ENCODE measurements around the gene PIP5K1B.

Gene PIP5K1B

DNA sequence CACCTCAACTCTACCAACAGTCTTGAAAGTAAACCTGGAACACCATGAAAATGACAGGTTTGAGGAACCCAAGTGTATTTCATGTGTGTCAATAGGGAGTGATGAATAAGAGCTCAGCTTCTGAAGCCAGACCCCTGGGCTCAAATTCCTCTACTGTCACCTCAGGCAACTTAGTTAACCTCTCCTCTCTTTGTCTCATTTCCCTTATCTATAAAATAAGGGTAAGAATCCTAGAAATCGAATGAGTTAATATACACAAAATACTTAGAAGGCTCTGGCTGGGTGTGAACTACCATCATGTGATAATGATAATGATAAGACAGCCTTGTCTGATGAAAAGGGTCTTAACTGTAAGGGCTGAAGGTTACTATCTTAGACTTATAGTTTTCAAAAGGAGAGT, 66.3 kb downstream of the PIP5K1B start:
- no peak for DNase-seq (ENCODE audit: low read depth in 2 of 2)

- no peak for DNase-seq (ENCODE audit: low read depth in 2 of 2)
Measured at GRCh38 chr9:68775003-68775730, 70.1 kb downstream of the PIP5K1B start.

DNA sequence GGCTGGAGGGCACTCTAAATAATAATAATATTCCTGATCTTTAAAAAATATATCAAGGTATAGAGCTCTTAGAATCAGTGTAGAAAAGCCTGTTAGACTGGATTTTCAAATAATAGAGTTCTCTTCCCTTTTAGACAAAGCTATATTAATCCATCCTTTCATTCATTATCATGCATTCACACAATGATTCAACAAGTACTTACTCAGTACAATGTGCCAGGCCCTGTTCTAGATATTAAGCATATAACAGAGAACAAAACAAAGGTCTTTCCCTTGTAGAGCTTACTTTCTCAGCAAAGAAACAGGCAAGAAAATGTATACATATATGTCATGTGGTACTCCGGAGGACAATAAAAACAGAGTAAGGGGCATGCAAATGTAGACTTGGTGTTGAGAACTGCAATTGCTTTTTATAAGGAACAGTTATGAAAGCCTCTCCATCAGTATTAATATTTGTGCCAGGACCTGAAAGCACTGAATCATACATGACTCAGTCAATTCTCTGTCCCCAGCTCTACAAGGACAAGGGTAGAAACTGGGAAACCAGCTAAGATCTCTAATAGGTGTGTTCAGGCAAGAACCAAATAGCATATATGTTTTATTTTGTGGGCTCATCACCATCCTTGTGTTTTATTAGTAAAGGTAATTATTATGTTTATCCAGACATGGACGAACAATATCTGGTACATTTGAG, 72.2 kb downstream of the PIP5K1B start:
- no peak for DNase-seq (ENCODE audit: low read depth in 2 of 2)

DNA sequence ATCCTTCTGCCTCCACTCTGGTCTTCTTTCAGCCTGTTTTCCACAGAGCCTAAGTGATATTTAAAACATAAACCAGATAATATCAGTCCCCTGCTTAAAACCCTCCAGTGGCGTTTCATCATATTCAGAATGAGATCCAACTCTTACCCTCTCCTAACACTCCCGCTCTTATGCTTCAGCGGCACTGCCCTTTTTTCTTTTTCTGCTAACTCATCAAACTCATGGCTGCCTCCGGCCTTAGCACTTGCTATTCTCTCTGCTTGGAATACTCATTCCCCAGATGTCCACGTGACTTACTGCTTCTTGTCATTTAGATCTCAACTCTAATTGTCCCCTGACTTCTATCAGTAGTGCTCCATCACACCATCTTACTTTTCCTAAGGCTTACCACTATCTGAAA, 73.6 kb downstream of the PIP5K1B start:
- no peak for DNase-seq (ENCODE audit: low read depth in 2 of 2)

DNA sequence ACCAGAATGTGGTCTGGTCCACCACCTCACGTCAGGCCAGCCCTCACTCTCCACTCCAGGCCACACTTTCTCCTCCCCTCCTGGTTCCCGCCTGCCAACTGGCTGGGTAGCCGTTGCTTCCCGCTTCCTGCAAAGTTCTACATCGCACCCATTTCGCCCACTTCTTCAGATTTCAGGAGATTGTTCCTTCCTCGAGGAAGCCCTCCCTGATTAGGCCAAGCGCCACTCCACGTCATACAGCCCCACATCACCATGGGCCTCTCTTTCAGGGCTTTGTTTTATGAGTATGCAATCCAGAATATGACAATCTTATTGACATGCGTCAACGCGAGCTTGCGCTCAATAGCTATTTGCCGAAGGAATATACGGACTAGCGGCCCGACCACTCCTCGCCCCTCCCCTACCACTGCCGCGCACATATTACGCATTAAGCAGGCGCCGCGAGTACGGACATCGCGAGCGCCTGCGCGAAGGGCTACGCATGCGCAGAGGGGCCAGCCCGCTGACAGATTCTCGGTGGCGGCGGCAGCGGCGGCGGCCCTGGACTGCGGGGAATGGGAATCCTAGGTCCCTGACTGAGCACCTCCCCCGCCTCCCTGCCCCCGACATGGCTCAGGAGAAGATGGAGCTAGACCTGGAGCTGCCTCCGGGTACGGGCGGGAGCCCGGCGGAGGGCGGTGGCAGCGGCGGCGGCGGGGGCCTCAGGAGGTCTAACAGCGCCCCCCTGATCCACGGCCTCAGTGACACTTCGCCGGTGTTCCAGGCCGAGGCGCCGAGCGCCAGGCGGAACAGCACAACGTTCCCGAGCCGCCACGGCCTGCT, 74.7 kb downstream of the PIP5K1B start:
- DNase-seq (ENCODE audit: low read depth in 2 of 2) = peak; percentile 89 to 92

DNA sequence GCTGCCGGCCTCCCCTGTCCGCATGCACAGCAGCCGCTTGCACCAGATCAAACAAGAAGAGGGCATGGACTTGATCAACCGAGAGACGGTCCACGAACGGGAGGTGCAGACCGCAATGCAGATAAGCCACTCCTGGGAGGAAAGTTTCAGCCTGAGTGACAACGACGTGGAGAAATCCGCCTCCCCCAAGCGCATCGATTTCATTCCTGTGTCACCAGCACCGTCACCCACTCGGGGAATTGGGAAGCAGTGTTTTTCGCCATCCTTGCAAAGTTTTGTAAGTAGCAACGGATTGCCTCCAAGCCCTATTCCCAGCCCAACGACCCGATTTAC, 75.3 kb downstream of the PIP5K1B start:
- no peak for DNase-seq (ENCODE audit: low read depth in 2 of 2)

DNA sequence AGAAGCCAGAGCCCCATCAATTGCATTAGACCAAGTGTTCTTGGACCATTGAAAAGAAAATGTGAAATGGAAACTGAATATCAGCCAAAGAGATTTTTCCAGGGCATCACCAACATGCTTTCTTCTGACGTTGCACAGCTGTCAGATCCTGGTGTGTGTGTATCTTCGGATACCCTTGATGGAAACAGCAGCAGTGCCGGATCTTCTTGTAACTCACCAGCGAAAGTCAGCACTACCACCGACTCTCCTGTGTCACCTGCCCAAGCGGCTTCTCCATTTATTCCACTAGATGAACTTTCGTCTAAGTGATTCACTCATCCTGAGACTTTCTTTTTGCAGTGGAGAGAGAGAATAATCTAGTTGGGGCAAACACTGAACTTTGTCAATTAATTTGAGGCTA, 75.7 kb downstream of the PIP5K1B start:
- no peak for DNase-seq (ENCODE audit: low read depth in 2 of 2)

DNA sequence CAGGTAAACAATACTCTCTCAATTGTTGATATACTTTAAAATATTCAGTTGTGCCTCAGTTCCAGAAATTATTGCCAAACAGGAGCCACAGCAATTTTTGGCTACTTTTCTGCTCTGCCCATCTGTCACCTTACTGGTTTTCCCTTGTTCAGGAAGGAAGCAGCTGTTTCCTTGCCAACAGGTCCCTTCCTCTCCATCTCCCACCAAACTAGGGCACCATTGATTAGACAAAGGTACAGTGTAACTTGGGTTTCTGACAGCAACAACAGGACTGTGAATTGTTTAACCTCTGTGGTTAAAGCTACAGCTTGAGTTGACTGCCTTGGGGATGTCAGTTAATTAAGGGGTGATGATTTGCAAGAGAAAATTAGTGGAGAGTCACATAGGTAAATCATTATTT, 76.9 kb downstream of the PIP5K1B start:
- DNase-seq (ENCODE audit: low read depth in 2 of 2) = no peak

GRCh38 chr9:68782546-68782945, 77.5 kb downstream of the PIP5K1B start:
- DNase-seq (ENCODE audit: low read depth in 2 of 2) = no peak

- DNase-seq (ENCODE audit: low read depth in 2 of 2) = no peak
Measured at GRCh38 chr9:68785965-68786364, 80.9 kb downstream of the PIP5K1B start.

DNA sequence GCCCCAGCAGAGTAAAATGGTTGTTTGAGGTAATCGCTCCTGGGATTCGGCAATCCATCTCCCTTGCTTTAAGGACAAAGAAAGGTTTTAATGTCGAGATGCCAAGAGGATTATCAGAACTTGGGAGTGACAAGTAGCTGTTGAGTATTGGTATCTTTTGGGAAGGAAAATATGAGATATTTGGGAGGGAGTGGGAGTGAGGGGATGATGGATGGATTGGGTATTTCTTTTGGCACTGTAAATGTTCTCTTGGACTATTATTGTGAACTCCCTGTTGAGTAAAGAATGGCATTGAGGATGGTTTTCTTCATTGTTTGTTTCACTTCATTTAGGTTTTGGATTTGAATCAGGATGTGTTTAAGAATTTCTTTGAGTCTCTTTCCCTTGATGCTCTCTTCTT, 86.1 kb downstream of the PIP5K1B start:
- DNase-seq (ENCODE audit: low read depth in 2 of 2) = no peak

DNA sequence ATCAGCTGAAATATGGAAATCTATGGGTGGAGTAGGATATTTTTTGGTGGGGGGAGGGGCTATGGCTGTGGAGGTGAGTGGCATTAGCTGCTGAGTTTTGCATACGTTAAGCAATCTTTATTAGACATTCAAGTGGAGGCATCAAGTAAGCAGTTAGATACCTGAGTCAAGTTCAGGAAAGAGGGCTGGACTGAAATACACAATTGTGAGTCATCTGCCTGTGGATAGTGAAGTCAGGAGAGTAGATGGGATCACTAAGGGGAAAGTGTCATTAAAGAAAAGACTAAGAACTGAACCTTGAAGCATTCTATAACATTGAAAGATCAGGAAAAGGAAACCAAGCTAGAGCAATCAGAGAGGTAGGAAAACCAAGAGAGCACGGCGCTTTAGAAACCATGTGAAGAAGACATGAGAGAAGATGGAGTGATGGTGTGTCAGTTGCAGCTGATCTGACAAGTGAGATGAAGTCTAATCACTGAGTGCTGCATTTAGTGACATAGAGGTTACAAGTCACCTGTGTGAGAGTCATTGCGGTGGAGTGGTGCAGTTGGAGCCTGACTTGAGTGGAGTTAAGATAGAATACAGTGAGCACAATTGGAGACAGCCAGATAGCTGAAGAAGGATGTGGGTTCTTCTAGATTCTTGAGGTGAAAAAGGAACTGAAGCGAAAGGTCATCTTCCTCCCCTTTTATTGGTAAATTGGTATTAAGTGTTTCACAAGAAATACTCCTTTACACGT, 88.7 kb downstream of the PIP5K1B start:
- no peak for DNase-seq (ENCODE audit: low read depth in 2 of 2)

- no peak for DNase-seq (ENCODE audit: low read depth in 2 of 2)
Measured at GRCh38 chr9:68794898-68795297, 89.9 kb downstream of the PIP5K1B start.

GRCh38 chr9:68795411-68795810, 90.4 kb downstream of the PIP5K1B start:
- DNase-seq (ENCODE audit: low read depth in 2 of 2) = no peak

- no peak for DNase-seq (ENCODE audit: low read depth in 2 of 2)
Measured at GRCh38 chr9:68797116-68797515, 92.1 kb downstream of the PIP5K1B start.

GRCh38 chr9:68798423-68798822, 93.4 kb downstream of the PIP5K1B start:
- DNase-seq (ENCODE audit: low read depth in 2 of 2) = no peak

DNA sequence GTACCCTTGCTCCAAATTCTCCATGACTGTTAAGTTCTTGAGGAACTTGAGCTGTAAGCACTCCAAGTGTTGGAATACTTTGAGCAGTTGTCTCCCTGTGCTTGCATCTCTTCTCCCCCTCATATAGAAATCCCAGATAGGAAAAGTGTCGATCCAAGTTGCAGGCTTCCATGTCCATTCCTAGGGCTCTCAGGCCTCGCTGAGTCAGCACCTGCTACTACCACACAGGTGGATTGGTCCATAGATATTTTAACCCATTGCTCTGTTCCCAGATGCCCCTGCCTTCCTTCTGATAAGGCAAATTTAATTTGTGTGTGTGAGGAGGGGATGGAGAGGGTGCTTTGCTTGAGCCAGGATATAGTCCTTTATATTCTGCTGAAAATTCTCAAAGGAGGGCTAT, 95.8 kb downstream of the PIP5K1B start:
- no peak for DNase-seq (ENCODE audit: low read depth in 2 of 2)

GRCh38 chr9:68802525-68803015, 97.5 kb downstream of the PIP5K1B start:
- no peak for DNase-seq (ENCODE audit: low read depth in 2 of 2)

GRCh38 chr9:68804911-68805889, 100.2 kb downstream of the PIP5K1B start:
- DNase-seq (ENCODE audit: low read depth in 2 of 2) = no peak

DNA sequence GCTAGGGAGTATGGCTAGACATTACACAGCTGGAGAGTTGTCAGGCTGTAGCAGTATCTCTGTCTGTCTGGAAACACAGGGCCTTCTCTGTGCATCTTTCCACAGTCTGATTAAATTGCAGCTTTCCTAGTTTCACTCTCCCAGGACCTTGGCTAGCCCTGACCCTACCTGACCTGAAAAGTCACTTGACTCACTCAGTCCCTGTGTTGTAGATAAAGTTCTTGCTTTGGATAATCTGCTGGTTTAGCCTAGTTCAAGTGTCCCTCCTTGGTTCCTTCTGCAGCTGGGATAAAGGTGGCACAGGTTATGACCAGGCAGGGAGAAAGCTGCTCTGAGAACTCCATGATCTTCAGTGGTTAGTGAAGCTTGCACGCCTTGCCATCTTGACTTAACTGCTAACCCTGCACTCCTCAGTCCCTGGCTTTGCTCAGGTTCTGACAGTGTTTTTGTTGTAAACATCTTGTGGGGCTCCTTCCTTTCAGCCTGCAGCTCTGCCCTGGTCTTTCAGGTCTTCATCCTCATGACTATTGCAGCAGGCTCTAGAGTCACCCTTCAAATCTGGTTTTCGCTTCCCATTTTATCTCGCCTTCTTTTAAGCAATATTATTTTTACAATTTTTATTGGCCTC, 101.0 kb downstream of the PIP5K1B start:
- DNase-seq (ENCODE audit: low read depth in 2 of 2) = no peak

All from activated CD4-positive, alpha-beta T cell treated with anti-CD3 and anti-CD28 coated beads for 24 hours (primary cell).